Measurements from ENCODE around the gene TLR8.

- TF ChIP-seq CTCF (IDR thresholded peaks at IDR 0.05 in 4 of 5, conservative IDR thresholded peaks at IDR 0.05 in 1 of 5) (no peak), POLR2A (IDR thresholded peaks at IDR 0.05) (no peak)
These were observed 23.3 kb downstream of the TLR8 start for GRCh38 chrX:12929701-12930100.
